Suprapubic skin (tissue), 3 donors: ENCODE data around the gene SLC45A3.

Source experiments
- CTCF ChIP-seq, 2 donors: fragments of 200-600 bp in 1 of 2; fragments of 450-650 bp in 1 of 2; sonication (generic) in 1 of 2; IDR thresholded peaks; one replicate each; pipeline ENCODE4 v1.5.1; 2016 to 2019; ENCODE audit warnings: antibody characterized with exemption in 2 of 2, mild to moderate bottlenecking in 1 of 2, moderate library complexity in 1 of 2
- EP300 ChIP-seq: sonication (generic); formaldehyde crosslinking; IDR thresholded peaks from one replicate; pipeline ENCODE4 v1.6.1; 2017; ENCODE audit warnings: antibody characterized with exemption

GRCh38 chr1:205704903-205705302, 24.6 kb upstream of the SLC45A3 start:
- TF ChIP-seq CTCF (IDR thresholded peaks at IDR 0.05) (no peak), EP300 (no peak)
